Neural progenitor cell (in vitro differentiated cells): Measurements from ENCODE around the gene TMEM244.

Source experiments
- CTCF ChIP-seq: fragments of 200-600 bp; sonication (generic); IDR thresholded peaks from 2 replicates; pipeline ENCODE4 v1.5.1; 2017; ENCODE audit warnings: antibody characterized with exemption, mild to moderate bottlenecking
- EZH2phosphoT487 ChIP-seq: fragments of 200-600 bp; sonication (generic); IDR thresholded peaks from 2 replicates; pipeline ENCODE4 v1.6.1; 2017; ENCODE audit warnings: antibody characterized with exemption

DNA sequence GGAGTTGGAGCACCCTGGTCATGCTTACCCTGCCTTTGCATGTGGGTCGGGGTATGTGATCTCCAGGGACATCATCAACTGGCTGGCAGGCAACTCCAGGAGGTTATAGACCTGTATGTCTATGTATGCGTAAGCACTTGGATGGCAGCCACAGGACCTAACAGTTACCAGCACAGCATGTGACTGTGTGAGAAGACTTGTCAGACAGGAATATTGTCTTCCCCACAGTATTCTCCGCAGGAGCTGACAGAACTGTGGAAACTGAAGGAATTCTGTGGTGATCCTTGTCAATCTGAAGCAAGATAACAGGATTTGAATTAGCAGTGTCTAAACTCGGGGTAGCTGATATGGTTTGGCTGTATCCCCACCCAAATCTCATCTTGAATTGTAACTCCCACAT lies 59.2 kb downstream of the TMEM244 start:
- TF ChIP-seq CTCF (no peak), EZH2phosphoT487 (no peak)
